Naive thymus-derived CD4-positive, alpha-beta T cell (primary cell): ENCODE measurements around the gene COL5A3. TPM values are rescaled to one million over a fixed set of nuclear protein-coding genes. Genes with fewer than 3 reads are reported as not detected.

Experiments
- ATAC-seq: fragments of 150-1000 bp; cut with Tn5 transposase; 2 replicates; pipeline ENCODE4 v1.10.0; 2021; ENCODE audit warnings: mild to moderate bottlenecking, moderate library complexity
- CTCF ChIA-PET: fragments of 350-600 bp; sonication (Branson Sonifier 250); formaldehyde crosslinking; loops from one replicate; lab custom pipeline; 2021; ENCODE audit warnings: antibody characterized with exemption; lab: Charles Lee
- POLR2A ChIA-PET: fragments of 350-600 bp; sonication (Branson Sonifier 250); formaldehyde crosslinking; loops from one replicate; lab custom pipeline; 2021; ENCODE audit warnings: antibody characterized with exemption, inconsistent platforms; lab: Charles Lee
- DNase-seq, 9 donors: peaks; one replicate each; pipeline versions ENCODE4 v3.0.0 to v3.0.0-alpha.2; 2020 to 2022; ENCODE audit warnings: mixed read lengths in 1 of 9
- H3K27ac ChIP-seq: one replicate; pipeline ENCODE4 v1.7.0; 2013; ENCODE audit warnings: mild to moderate bottlenecking, low read depth, low read length, moderate library complexity
- H3K27me3 ChIP-seq, 2 donors: one replicate each; pipeline ENCODE4 v1.7.0; 2013; ENCODE audit warnings: low read length in 2 of 2, mild to moderate bottlenecking in 2 of 2, moderate library complexity in 2 of 2; ENCODE audit not compliant: control insufficient read depth in 2 of 2, insufficient read depth in 2 of 2
- H3K36me3 ChIP-seq, 3 experiments: 1 replicate in 2 of 3; 2 replicates in 1 of 3; pipeline ENCODE4 v1.7.0; 2013; ENCODE audit warnings: low read length in 3 of 3, mild to moderate bottlenecking in 3 of 3, moderate library complexity in 1 of 3; ENCODE audit not compliant: insufficient read depth in 3 of 3, control insufficient read depth in 2 of 3
- H3K4me1 ChIP-seq, 2 donors: one replicate each; pipeline ENCODE4 v1.7.0; 2013; ENCODE audit warnings: low read length in 2 of 2, mild to moderate bottlenecking in 2 of 2, moderate library complexity in 1 of 2; ENCODE audit not compliant: control insufficient read depth in 2 of 2, insufficient read depth in 2 of 2
- H3K4me3 ChIP-seq: 2 replicates; pipeline ENCODE4 v1.7.0; 2013; ENCODE audit warnings: mild to moderate bottlenecking, low read length
- H3K9me3 ChIP-seq, 3 experiments: 1 replicate in 2 of 3; 2 replicates in 1 of 3; pipeline ENCODE4 v1.7.0; 2013; ENCODE audit warnings: low read length in 3 of 3; ENCODE audit not compliant: control insufficient read depth in 2 of 3
- H3K27ac Mint-ChIP-seq, 9 donors: one replicate each; pipeline ENCODE4 v1.8.0; 2020 to 2022; ENCODE audit warnings: mixed read lengths in 9 of 9, mild to moderate bottlenecking in 8 of 9, moderate library complexity in 5 of 9, inconsistent platforms in 2 of 9
- H3K27me3 Mint-ChIP-seq, 5 donors: one replicate each; pipeline ENCODE4 v1.8.0; 2021 to 2022; ENCODE audit warnings: mixed read lengths in 5 of 5, mild to moderate bottlenecking in 1 of 5
- H3K36me3 Mint-ChIP-seq, 5 donors: one replicate each; pipeline ENCODE4 v1.8.0; 2020 to 2022; ENCODE audit warnings: mixed read lengths in 5 of 5, mild to moderate bottlenecking in 3 of 5, inconsistent platforms in 1 of 5
- H3K4me1 Mint-ChIP-seq, 7 donors: one replicate each; pipeline ENCODE4 v1.8.0; 2020 to 2022; ENCODE audit warnings: mixed read lengths in 7 of 7, mild to moderate bottlenecking in 3 of 7, inconsistent platforms in 1 of 7
- H3K4me3 Mint-ChIP-seq, 10 donors: one replicate each; pipeline ENCODE4 v1.8.0; 2020 to 2022; ENCODE audit warnings: mild to moderate bottlenecking in 10 of 10, mixed read lengths in 10 of 10, moderate library complexity in 6 of 10, inconsistent platforms in 2 of 10
- H3K9me3 Mint-ChIP-seq, 11 donors: one replicate each; pipeline ENCODE4 v1.8.0; 2020 to 2022; ENCODE audit warnings: mixed read lengths in 11 of 11, mild to moderate bottlenecking in 4 of 11, inconsistent platforms in 1 of 11, moderate library complexity in 1 of 11
- intact Hi-C, 2 donors: fragments of 100-400 bp; cut with micrococcal nuclease; formaldehyde crosslinking; loops; one replicate each; pipeline ENCODE4 v1.15.1; 2023
- polyA plus RNA-seq, 2 donors: library from polyadenylated mRNA; unstranded; fragments of 300-500 nt; fragmentation: Illumina TruSeq; gene quantifications; one replicate each; pipeline ENCODE4 v1.2.3, GENCODE V29; 2021
- total RNA-seq, 6 experiments: library from RNA in 5 of 6; stranded (reverse) in 5 of 6; gene quantifications; 1 replicate in 5 of 6; 2 replicates in 1 of 6; pipeline ENCODE4 v1.2.3 and lab custom pipeline; 2021 to 2026

COL5A3 gene
- total and polyA plus RNA-seq, 7 experiments from 2014 or later, result 0.05 to 1.9 (median 0.09) TPM; not detected in 3

GRCh38 chr19:9914315-9915207 lies 95.7 kb downstream of the COL5A3 start:
- Mint-ChIP-seq H3K4me3 (peak overlapping the region; percentile 66 to 86 (median 72)), H3K27me3 (peaks cover 22 to 33% (median 27%) of the 10 kb centered on the region in 5 donors), H3K36me3 (no peaks in the 10 kb centered on the region), H3K9me3 (no peaks in the 10 kb centered on the region), H3K27ac (no peak overlapping the region), H3K4me1 (peaks cover 6 to 12% (median 9%) of the 10 kb centered on the region in 7 donors)
- H3K36me3 ChIP-seq, result no peaks in the 10 kb centered on the region
- ChIA-PET POLR2A (interaction anchor here (0.6 to 1.2 kb wide), 4 partner anchors 53 to 99 kb away, joined by 3 to 4 read pairs (median 3); no protein-coding TSS in a partner anchor), CTCF (interaction anchor here (0.7 to 2.1 kb wide), 3 partner anchors 67 to 80 kb away, joined by 3 to 12 read pairs (median 5); partner anchors contain the start of gene PIN1)
- intact Hi-C loops, result loop anchor here (1.0 to 5.0 kb wide), 10 partner anchors 47 to 778 kb away; partner anchors contain the start of genes PIN1 (in 2 of the 2) and ZNF121 (in 1 of the 2)
- peaks cover 3 to 5% of the 10 kb centered on the region in 2 donors for H3K4me1 ChIP-seq
- peak overlapping the region; percentile 64 for H3K4me3 ChIP-seq
- no peaks in the 10 kb centered on the region for H3K9me3 ChIP-seq
- H3K27ac ChIP-seq, result no peak overlapping the region
- DNase-seq (peak; percentile 59 to 83 (median 72)), ATAC-seq (peak; percentile 95)
- peaks cover 0 to 13% of the 10 kb centered on the region in 2 donors for H3K27me3 ChIP-seq

GRCh38 chr19:9914001-9914314 lies 96.3 kb downstream of the COL5A3 start:
- Mint-ChIP-seq H3K27ac (no peak overlapping the region), H3K9me3 (no peaks in the 10 kb centered on the region), H3K36me3 (no peaks in the 10 kb centered on the region), H3K4me3 (peak overlapping the region; percentile 66 to 86 (median 72)), H3K4me1 (peaks cover 6 to 12% (median 9%) of the 10 kb centered on the region in 7 donors), H3K27me3 (peaks cover 24 to 38% (median 27%) of the 10 kb centered on the region in 5 donors)
- DNase-seq (no peak), ATAC-seq (no peak)
- Histone ChIP-seq H3K9me3 (no peaks in the 10 kb centered on the region), H3K27me3 (peaks cover 0 to 13% of the 10 kb centered on the region in 2 donors), H3K27ac (no peak overlapping the region), H3K4me1 (peaks cover 3 to 5% of the 10 kb centered on the region in 2 donors), H3K4me3 (peak overlapping the region; percentile 64), H3K36me3 (no peaks in the 10 kb centered on the region)
- ChIA-PET POLR2A (interaction anchor here (0.6 to 0.7 kb wide), 2 partner anchors 56 to 99 kb away, joined by 3 read pairs; no protein-coding TSS in a partner anchor), CTCF (interaction anchor here (0.7 kb wide), 1 partner anchor 79 kb away, joined by 3 read pairs; the partner anchor contains the start of gene PIN1)
- intact Hi-C loops, result loop anchor here (1.0 to 5.0 kb wide), 10 partner anchors 47 to 778 kb away; partner anchors contain the start of genes PIN1 (in 2 of the 2) and ZNF121 (in 1 of the 2)

- no peaks in the 10 kb centered on the region for H3K9me3 Mint-ChIP-seq
- ChIA-PET POLR2A (interaction anchor here (0.7 kb wide), 1 partner anchor 55 kb away, joined by 3 read pairs; no protein-coding TSS in a partner anchor), CTCF (interaction anchor here (0.7 kb wide), 1 partner anchor 78 kb away, joined by 3 read pairs; the partner anchor contains the start of gene PIN1)
- H3K27me3 Mint-ChIP-seq, result peaks cover 19 to 35% (median 22%) of the 10 kb centered on the region in 5 donors
- ATAC-seq (no peak), DNase-seq (peak in 2 of 9 donors; percentile 16 to 43)
- H3K4me3 ChIP-seq, result no peak overlapping the region
- no peaks in the 10 kb centered on the region for H3K36me3 Mint-ChIP-seq
- peaks cover 0 to 13% of the 10 kb centered on the region in 2 donors for H3K27me3 ChIP-seq
- peak overlapping the region in 1 of 9 donors; percentile 76 for H3K27ac Mint-ChIP-seq
- H3K4me1 ChIP-seq, result peaks cover 3 to 5% of the 10 kb centered on the region in 2 donors
- peak overlapping the region in 6 of 10 donors; percentile 70 to 88 (median 74) for H3K4me3 Mint-ChIP-seq
- H3K4me1 Mint-ChIP-seq, result peaks cover 6 to 12% (median 9%) of the 10 kb centered on the region in 7 donors
- intact Hi-C loops, result loop anchor here in 1 of 2 donors (5.0 kb wide), 2 partner anchors 46 to 776 kb away; no protein-coding TSS in a partner anchor
- no peak overlapping the region for H3K27ac ChIP-seq
- no peaks in the 10 kb centered on the region for H3K36me3 ChIP-seq
- no peaks in the 10 kb centered on the region for H3K9me3 ChIP-seq
These were observed 96.9 kb downstream of the COL5A3 start for GRCh38 chr19:9913237-9914000.

- Histone ChIP-seq H3K4me3 (no peak overlapping the region), H3K9me3 (no peaks in the 10 kb centered on the region), H3K27ac (no peak overlapping the region), H3K4me1 (peaks cover 3 to 5% of the 10 kb centered on the region in 2 donors), H3K36me3 (no peaks in the 10 kb centered on the region), H3K27me3 (peaks cover 0 to 13% of the 10 kb centered on the region in 2 donors)
- POLR2A ChIA-PET, result no interaction called here
- peak overlapping the region in 2 of 9 donors; percentile 23 to 76 for H3K27ac Mint-ChIP-seq
- H3K36me3 Mint-ChIP-seq, result no peaks in the 10 kb centered on the region
- ATAC-seq (no peak), DNase-seq (no peak)
- peak overlapping the region in 5 of 10 donors; percentile 70 to 88 (median 76) for H3K4me3 Mint-ChIP-seq
- H3K27me3 Mint-ChIP-seq, result peaks cover 14 to 34% (median 20%) of the 10 kb centered on the region in 5 donors
- H3K4me1 Mint-ChIP-seq, result peaks cover 6 to 12% (median 9%) of the 10 kb centered on the region in 7 donors
- H3K9me3 Mint-ChIP-seq, result no peaks in the 10 kb centered on the region
- CTCF ChIA-PET, result interaction anchor here (1.1 kb wide), 1 partner anchor 48 kb away, joined by 3 read pairs; no protein-coding TSS in a partner anchor
- intact Hi-C loops, result loop anchor here in 1 of 2 donors (5.0 kb wide), 2 partner anchors 45 to 775 kb away; no protein-coding TSS in a partner anchor
These were observed 97.6 kb downstream of the COL5A3 start for GRCh38 chr19:9912551-9913236.

GRCh38 chr19:9911524-9912185 lies 98.6 kb downstream of the COL5A3 start:
- no peak overlapping the region for H3K4me3 ChIP-seq
- H3K27me3 ChIP-seq, result peaks cover 0 to 13% of the 10 kb centered on the region in 2 donors
- Mint-ChIP-seq H3K27ac (no peak overlapping the region), H3K4me1 (peaks cover 1 to 10% (median 6%) of the 10 kb centered on the region in 7 donors), H3K9me3 (no peaks in the 10 kb centered on the region), H3K36me3 (no peaks in the 10 kb centered on the region), H3K4me3 (no peak overlapping the region), H3K27me3 (peaks cover 3 to 24% (median 9%) of the 10 kb centered on the region in 5 donors)
- intact Hi-C loops, result loop anchor here in 1 of 2 donors (5.0 kb wide), 2 partner anchors 44 to 774 kb away; no protein-coding TSS in a partner anchor
- ATAC-seq (no peak), DNase-seq (no peak)
- ChIA-PET POLR2A (no interaction called here), CTCF (interaction anchor here (0.5 to 1.1 kb wide), 2 partner anchors 47 to 166 kb away, joined by 3 read pairs; no protein-coding TSS in a partner anchor)
- no peak overlapping the region for H3K27ac ChIP-seq
- H3K36me3 ChIP-seq, result no peaks in the 10 kb centered on the region
- peaks cover 3 to 5% of the 10 kb centered on the region in 2 donors for H3K4me1 ChIP-seq
- no peaks in the 10 kb centered on the region for H3K9me3 ChIP-seq
